HL-60 (cell line): ENCODE measurements around the gene TAF5L.

Experiments used
- DNase-seq, 2 experiments: peaks; one replicate each; pipeline ENCODE4 v3.0.0-alpha.2; 2010 to 2020; ENCODE audit warnings: low read depth in 1 of 2, low spot score in 1 of 2
- H3K27ac ChIP-seq: fragments of 250-450 bp; sonication (Bioruptor Pico); replicated peaks from 2 replicates; pipeline ENCODE4 v1.5.1; 2020; ENCODE audit warnings: mild to moderate bottlenecking, moderate library complexity
- H3K27me3 ChIP-seq: fragments of 250-450 bp; sonication (Bioruptor Pico); 2 replicates; pipeline ENCODE4 v1.5.1; 2021; ENCODE audit warnings: mild to moderate bottlenecking, moderate library complexity; ENCODE audit not compliant: insufficient read depth, poor library complexity, severe bottlenecking
- H3K4me3 ChIP-seq: replicated peaks from 2 replicates; pipeline ENCODE4 v1.5.1; 2011; ENCODE audit warnings: mild to moderate bottlenecking, control low read depth, low read length; ENCODE audit not compliant: insufficient read depth
- GABPA ChIP-seq: IDR thresholded peaks from 2 replicates; pipeline ENCODE4 v1.6.1; 2012; ENCODE audit warnings: low read depth
- POLR2AphosphoS5 ChIP-seq: IDR thresholded peaks from 2 replicates; pipeline ENCODE4 v1.6.1; 2012; ENCODE audit warnings: low read depth
- SPI1 ChIP-seq: IDR thresholded peaks from 2 replicates; pipeline ENCODE4 v1.6.1; 2012; ENCODE audit warnings: low read depth, mild to moderate bottlenecking, borderline replicate concordance
- TF ChIP-seq, protein P1 (sequence below): IDR thresholded peaks from one replicate; pipeline ENCODE4 v1.5.1; 2011; ENCODE audit warnings: low read length, control low read depth, inconsistent platforms; ENCODE audit not compliant: insufficient read depth
- TF ChIP-seq, protein P2 (sequence below): IDR thresholded peaks from 2 replicates; pipeline ENCODE4 v1.6.1; 2012; ENCODE audit warnings: low read depth; ENCODE audit not compliant: insufficient replicate concordance

TAF5L gene

DNA sequence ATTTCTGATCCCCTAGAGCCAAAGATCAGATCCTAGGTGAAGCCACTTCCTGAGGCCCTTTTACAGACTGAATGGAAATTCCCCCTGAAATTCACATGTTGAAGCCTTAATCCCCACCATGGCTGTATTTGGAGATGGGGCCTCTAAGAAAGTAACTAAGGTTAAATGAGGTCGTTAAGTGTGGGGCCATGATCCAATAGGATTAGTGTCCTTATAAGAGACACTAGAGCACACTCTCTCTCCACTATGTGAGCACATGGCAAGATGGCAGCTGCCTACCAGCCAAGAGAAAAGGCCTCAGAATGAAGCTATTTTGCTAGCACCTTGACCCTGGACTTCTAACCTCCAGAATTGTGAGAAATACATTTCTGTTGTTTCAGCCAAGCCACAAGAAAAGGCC is 81.3 kb downstream of the TAF5L start:
- H3K27ac ChIP-seq = peak overlapping the region; percentile 27
- DNase-seq = no peak
- no peak overlapping the region for H3K4me3 ChIP-seq
- no peak for TF ChIP-seq POLR2AphosphoS5
- TF ChIP-seq, protein P1, sequence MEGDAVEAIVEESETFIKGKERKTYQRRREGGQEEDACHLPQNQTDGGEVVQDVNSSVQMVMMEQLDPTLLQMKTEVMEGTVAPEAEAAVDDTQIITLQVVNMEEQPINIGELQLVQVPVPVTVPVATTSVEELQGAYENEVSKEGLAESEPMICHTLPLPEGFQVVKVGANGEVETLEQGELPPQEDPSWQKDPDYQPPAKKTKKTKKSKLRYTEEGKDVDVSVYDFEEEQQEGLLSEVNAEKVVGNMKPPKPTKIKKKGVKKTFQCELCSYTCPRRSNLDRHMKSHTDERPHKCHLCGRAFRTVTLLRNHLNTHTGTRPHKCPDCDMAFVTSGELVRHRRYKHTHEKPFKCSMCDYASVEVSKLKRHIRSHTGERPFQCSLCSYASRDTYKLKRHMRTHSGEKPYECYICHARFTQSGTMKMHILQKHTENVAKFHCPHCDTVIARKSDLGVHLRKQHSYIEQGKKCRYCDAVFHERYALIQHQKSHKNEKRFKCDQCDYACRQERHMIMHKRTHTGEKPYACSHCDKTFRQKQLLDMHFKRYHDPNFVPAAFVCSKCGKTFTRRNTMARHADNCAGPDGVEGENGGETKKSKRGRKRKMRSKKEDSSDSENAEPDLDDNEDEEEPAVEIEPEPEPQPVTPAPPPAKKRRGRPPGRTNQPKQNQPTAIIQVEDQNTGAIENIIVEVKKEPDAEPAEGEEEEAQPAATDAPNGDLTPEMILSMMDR = no peak
- no peak for TF ChIP-seq GABPA
- TF ChIP-seq SPI1 = no peak
- TF ChIP-seq, protein P2, sequence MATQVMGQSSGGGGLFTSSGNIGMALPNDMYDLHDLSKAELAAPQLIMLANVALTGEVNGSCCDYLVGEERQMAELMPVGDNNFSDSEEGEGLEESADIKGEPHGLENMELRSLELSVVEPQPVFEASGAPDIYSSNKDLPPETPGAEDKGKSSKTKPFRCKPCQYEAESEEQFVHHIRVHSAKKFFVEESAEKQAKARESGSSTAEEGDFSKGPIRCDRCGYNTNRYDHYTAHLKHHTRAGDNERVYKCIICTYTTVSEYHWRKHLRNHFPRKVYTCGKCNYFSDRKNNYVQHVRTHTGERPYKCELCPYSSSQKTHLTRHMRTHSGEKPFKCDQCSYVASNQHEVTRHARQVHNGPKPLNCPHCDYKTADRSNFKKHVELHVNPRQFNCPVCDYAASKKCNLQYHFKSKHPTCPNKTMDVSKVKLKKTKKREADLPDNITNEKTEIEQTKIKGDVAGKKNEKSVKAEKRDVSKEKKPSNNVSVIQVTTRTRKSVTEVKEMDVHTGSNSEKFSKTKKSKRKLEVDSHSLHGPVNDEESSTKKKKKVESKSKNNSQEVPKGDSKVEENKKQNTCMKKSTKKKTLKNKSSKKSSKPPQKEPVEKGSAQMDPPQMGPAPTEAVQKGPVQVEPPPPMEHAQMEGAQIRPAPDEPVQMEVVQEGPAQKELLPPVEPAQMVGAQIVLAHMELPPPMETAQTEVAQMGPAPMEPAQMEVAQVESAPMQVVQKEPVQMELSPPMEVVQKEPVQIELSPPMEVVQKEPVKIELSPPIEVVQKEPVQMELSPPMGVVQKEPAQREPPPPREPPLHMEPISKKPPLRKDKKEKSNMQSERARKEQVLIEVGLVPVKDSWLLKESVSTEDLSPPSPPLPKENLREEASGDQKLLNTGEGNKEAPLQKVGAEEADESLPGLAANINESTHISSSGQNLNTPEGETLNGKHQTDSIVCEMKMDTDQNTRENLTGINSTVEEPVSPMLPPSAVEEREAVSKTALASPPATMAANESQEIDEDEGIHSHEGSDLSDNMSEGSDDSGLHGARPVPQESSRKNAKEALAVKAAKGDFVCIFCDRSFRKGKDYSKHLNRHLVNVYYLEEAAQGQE = no peak
- no peaks in the 10 kb centered on the region for H3K27me3 ChIP-seq
